Measurements from ENCODE around the gene ZFAND6.
A peak's percentile ranks its signal among the peaks of the same experiment; 100 is the strongest.
"Not testable (repeated sequence)": the region's sequence is repeated elsewhere in the genome, so short reads cannot be mapped to it uniquely, and the experiment has no call there.

Gene ZFAND6

DNA sequence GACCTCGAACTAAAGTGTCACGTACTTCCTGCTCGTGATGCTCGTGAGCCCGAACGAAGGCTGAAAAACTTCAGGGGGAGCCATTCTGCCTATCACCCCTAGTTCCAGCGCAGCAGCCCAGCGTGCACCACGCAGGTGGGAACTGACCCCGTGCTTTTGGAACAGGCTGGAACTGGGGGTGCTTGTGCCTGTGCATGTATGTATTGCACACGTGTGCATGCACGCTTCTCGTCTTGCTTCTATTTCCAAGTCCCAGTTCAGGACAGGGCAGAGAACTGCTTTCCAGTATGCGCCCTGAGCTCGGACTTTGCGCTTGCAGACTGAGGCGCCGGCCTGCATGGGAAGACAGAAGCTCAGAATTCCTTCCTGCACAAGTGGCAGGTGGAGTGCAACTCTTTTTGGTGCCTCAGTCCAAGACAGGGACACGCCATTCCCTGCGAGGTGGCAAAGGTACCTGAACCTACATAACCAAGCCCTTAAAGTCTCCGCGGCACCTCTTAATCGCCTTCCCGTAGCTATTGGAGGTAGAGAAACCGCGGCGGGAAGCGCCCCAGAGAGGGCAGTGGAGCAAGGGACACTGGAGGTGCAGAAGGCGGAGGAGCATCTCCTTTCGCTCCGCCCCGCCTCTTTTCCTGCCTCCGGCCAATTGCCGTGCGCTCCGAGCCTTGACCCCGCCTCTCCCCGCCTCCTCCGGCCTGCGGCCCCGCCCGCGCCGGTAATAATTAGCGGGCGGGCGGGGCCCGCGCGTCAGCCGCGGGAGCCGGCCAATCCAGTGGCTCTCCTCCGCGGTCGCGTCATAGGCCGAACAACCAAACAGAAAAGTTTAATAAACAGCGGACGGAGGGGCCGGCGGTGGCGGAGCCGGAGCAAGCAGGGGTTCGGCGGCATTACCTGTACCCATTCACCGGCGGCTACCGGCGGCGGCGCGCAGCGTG lies at the start of gene ZFAND6:
Gene ZFAND6 (plus strand): TSS at position 826 of the 935 bp plus-strand sequence. CDS start 60,669 bp downstream, outside the sequence.
- DNase-seq = peak; percentile 70

DNA sequence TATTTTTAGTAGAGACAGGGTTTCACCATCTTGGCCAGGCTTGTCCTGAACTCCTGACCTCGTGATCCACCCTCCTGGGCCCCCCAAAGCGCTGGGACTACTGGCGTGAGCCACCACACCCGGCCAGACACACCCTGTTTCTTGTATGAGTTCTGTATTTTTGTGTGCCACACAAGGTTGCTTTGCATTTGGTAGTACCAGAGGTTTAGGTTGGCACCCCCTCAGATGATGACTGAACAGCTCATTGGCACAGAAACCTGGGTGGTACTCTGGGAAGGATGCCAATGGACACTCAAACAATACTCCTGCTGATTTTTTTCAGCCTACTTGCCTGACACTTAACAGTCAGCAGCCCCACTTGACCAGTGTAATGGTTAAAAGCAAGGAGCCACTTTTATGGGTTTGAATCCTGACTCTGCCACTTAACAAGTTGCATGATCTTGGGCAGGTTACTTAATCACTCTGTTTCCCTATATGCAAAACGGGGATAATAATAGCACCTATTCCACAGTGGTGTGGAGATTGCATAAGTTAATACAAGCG lies 49.3 kb upstream of the ZFAND6 start:
- DNase-seq = no peak

DNA sequence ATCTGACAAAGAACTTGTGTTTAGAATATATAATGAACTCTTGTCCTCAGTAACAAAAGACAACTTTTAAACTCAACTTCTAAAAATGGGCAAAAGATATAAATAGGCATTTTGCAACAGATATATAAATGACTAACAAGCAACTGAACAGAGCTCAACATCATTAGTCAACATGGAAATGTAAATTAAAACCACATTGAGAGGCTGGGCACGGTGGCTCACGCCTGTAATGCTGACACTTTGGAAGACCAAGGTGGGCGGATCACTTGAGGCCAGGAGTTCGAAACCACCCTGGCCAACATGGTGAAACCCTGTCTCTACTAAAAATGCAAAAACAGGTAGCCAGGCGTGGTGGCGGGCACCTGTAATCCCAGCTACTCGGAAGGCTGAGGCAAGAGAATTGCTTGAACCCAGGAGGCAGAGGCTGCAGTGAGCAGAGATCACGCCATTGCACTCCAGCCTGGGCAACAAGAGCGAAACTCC lies 48.4 kb upstream of the ZFAND6 start:
- not testable (repeated sequence) for DNase-seq

DNA sequence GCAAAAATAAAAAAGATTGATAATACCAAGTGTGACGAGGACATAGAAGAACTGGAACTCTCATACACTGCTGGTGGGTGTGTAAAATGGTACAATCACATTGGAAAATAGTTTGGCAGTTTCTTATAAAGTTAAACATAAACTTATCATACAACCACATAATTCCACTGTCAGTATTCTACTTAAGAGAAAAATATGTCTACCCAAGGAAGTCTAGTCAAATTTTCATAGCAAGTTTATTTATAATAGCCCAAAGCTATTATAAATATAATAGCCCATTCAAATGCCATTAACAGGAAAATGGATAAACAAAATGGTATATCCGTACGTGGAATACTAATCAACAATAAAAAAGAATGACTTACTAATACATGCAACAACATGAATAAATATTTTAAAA lies 47.9 kb upstream of the ZFAND6 start:
- no peak for DNase-seq

DNA sequence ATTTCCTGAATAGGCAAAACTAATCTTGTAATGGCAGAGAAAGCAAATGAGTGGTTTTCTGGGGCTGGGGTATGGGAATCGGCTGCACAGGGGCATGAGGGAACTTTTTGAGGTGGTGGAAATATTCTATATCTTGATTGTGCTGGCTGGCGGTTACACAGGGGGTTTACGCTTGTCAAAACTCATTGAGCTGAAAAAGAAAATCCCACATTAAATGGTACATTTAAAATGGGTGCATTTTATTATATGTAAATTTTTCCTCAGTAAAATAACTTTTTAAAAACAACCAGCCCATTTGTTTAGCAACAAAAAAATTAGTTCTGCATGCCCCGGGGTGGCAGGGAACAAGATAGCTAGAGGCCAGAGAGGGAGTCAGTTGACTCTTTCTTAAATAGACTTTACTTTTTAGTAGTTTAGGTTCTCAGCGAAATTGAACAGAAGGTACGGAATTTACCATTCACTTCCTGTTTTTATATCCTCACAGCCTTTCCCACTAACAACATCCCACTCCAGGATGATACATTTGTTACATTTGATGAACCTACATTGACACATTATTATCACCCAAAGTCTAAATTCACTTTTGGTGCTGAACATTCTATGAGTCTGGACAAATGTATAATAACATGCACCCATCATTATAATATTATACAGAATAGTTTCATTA lies 47.3 kb upstream of the ZFAND6 start:
- no peak for DNase-seq

DNA sequence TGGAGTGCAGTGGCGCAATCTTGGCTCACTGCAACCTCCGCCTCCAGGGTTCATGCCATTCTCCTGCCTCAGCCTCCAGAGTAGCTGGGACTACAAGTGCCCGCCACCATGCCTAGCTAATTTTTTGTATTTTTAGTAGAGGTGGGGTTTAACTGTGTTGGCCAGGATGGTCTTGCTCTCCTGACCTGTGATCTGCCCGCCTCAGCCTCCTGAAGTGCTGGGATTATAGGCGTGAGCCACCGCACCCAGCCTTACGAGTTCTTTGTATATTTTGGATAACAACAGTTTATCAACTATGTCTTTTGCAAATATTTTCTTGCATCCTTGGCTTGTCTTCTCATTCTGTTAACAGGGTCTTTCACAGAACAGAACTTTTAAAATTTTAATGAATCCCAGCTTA lies 45.3 kb upstream of the ZFAND6 start:
- not testable (repeated sequence) for DNase-seq

GRCh38 chr15:80015156-80015555 lies 44.3 kb upstream of the ZFAND6 start:
- DNase-seq = no peak

DNA sequence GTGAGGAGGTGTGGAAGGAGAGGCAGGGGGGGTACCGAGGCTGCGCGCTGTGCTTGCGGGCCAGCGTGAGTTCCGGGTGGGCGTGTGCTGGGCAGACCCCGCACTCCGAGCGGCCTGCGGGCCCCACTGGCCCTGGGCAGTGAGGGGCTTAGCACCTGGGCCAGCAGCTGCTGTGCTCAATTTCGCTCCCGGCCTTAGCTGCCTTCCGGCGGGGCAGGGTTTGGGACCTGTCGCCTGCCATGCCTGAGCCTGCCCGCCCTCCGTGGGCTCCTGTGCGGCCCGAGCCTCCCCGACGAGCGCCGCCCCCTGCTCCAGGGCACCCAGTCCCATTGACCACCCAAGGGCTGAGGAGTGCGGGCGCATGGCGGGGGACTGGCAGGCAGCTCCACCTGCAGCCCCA lies 43.0 kb upstream of the ZFAND6 start:
- DNase-seq = not testable (repeated sequence)

DNA sequence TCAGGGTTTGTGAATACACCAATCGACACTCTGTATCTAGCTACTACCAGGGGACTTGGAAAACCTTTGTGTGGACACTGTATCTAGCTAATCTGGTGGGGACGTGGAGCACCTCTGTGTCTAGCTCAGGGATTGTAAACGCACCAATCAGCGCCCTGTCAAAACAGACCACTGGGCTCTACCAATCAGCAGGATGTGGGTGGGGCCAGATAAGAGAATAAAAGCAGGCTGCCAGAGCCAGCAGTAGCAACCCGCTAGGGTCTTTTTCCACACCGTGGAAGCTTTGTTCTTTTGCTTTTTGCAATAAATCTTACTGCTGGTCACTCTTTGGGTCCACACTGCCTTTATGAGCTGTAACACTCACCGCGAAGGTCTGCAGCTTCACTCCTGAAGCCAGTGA lies 42.3 kb upstream of the ZFAND6 start:
- DNase-seq = not testable (repeated sequence)

DNA sequence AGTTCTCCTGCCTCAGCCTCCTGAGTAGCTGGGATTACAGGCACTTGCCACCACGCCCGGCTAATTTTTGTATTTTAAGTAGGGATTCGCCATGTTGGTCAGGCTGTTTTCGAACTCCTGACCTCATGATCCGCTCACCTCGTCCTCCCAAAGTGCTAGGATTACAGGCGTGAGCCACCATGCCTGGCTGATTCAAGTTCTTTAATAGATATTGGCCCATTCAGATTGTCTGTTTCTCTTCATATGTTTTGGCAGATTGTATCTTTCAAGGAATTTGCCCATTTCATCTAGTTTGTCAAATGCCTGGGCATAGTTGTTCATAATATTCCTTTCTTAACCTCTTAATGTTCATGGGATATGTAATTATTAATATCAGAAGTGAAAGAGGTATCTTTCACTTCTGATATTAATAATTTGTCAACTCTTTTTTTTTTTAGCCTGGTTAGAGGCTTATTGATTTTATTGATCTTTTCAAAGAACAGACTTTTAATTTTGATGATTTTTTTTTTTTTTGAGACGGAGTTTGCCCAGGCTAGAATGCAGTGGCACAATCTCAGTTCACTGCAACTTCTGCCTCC lies 40.2 kb upstream of the ZFAND6 start:
- no peak for DNase-seq

DNA sequence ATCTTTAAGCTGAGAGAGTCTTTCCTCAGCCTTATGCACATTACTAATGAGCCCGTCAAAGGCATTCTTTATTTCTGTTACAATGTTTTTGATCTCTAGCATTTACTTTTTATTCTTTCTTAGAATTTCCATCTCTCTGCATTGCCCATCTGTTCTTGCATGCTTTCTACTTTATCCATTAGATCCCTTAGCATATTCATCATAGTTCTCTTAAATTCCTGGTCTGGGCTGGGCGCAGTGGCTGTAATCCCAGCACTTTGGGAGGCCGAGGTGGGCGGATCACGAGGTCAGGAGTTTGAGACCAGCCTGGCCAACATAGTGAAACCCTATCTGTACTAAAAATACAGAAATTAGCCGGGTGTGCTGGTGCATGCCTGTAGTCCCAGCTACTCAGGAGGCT lies 39.3 kb upstream of the ZFAND6 start:
- DNase-seq = not testable (repeated sequence)

- no peak for DNase-seq
These were observed 38.7 kb upstream of the ZFAND6 start for GRCh38 chr15:80020731-80021130.

DNA sequence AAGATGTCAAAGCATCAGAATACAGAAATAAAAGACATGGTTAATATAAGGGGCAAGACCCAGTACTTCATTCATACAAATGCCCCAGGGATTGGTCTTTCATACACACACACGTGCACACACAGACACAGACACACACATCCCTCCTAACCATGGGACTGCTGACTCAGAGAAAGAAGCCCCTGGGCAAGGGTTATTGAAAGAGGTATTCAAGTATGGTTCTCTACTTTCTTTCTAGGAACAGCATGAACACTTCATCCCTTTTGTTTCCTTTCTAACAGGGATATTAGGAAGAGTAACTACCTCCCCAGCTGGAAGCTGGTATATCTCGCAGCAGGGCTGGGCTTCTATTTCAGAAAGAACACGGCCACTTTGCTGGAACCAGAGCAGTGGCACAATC lies 33.2 kb upstream of the ZFAND6 start:
- no peak for DNase-seq

DNA sequence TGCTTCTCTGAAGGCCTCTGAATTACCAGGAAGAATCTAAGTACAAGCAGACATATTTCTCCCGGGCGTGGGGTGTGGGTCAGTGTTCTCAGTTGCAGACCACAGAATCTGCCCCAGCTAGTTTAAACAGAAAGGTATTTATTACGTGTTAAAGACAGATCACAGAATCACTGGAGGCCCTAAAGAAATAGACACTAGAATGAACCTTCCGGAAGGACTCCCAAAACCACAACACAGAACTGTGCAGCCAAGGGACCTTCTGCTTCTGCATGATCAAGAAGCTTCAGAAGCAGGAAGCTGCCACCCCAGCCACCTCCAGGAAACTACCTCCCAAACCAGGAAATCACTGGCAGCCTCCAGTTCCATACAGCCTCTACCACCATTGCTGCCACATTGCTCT lies 32.7 kb upstream of the ZFAND6 start:
- no peak for DNase-seq

DNA sequence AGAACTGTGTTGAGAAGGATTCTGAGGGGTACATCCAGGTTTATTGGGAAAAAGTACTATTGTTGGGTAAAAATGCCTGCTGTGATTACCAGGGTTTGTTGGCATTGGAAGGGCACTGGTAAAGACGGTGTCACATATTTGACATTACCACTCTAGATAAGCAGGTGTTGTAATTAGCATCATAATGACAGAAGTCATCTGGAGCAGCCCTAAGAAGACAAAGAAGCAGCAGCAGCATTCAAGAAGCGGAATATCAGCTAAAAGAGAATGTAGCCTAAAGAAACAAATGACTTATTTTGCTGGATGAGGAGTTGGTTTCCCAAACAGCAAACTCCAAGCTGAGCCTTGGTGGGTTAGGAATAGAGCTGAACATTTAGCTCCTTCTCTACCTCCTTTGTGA lies 30.5 kb upstream of the ZFAND6 start:
- DNase-seq = no peak

GRCh38 chr15:80031841-80032240 lies 27.6 kb upstream of the ZFAND6 start:
- DNase-seq = peak; percentile 24

- no peak for DNase-seq
These were observed 24.8 kb upstream of the ZFAND6 start for GRCh38 chr15:80034629-80035028.

DNA sequence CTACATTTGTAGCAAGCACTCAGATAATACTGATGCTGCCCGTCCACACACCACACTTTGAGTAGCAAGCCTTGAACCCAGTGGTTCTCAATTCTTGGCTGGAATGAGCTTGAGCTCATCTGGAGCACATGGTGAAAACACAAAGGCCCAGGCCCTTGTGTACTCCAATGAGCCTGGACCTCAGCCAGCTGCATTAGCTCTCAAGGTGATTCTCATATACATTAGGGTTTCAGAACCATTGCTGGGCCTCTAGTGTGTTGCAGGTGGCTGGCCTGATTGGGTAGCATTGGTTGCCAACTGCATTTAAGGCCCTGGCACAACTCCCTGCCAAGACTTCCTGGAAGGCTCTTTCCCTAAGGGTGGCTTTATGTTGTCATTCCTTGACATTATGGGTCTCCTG lies 23.4 kb upstream of the ZFAND6 start:
- DNase-seq = no peak

GRCh38 chr15:80041494-80042253 lies 17.8 kb upstream of the ZFAND6 start:
- no peak for DNase-seq

GRCh38 chr15:80042568-80042967 lies 16.9 kb upstream of the ZFAND6 start:
- DNase-seq = no peak

GRCh38 chr15:80045219-80045618 lies 14.3 kb upstream of the ZFAND6 start:
- not testable (repeated sequence) for DNase-seq

- DNase-seq = no peak
These were observed 10.4 kb upstream of the ZFAND6 start for GRCh38 chr15:80049046-80049445.

All from NCI-H1694 treated with DMSO at 0.1 percent for 48 hours (cell line).